BE2C (cell line): ENCODE results near the gene SARNP.

Experiments used
- DNase-seq: peaks from one replicate; pipeline ENCODE4 v3.0.0-alpha.2; 2020
- H3K27me3 ChIP-seq: fragments of 250-450 bp; sonication (Bioruptor Pico); 2 replicates; pipeline ENCODE4 v1.5.1; 2020; ENCODE audit warnings: mild to moderate bottlenecking
- H3K36me3 ChIP-seq: fragments of 250-450 bp; sonication (Bioruptor Pico); 2 replicates; pipeline ENCODE4 v1.5.1; 2020; ENCODE audit warnings: mild to moderate bottlenecking
- H3K4me1 ChIP-seq: fragments of 250-450 bp; sonication (Bioruptor Pico); 2 replicates; pipeline ENCODE4 v1.5.1; 2020
- H3K4me3 ChIP-seq: 2 replicates; pipeline ENCODE4 v1.5.1; 2011; ENCODE audit warnings: low read depth, low read length
- H3K9me3 ChIP-seq: fragments of 250-450 bp; sonication (Bioruptor Pico); 2 replicates; pipeline ENCODE4 v1.5.1; 2020
- TF ChIP-seq, protein P1 (sequence below): IDR thresholded peaks from 2 replicates; pipeline ENCODE4 v1.5.1; 2012; ENCODE audit warnings: mild to moderate bottlenecking, low read depth, low read length

The SARNP gene

DNA sequence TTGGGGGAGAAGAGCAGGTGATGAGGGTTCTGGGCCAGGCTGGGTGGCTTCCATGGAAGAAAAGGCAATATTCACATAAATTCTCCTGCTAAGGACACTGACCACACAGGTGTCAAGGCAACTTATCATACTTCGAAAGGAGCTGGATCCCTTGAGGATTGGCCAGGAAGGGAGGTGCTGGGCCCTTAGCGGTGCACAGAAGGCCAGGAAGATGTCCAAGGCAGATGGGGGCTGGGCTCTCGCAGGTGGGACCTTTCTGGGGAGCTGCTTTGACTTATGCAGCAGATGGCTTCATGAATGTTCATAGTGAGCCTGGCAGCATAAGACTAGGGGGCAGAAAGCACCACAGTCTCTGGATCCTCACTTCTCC lies 92.6 kb downstream of the SARNP start:
- H3K4me1 ChIP-seq = no peaks in the 10 kb centered on the region; the same call in none of the 2 replicates
- peaks cover 18% of the 10 kb centered on the region for H3K36me3 ChIP-seq
- no peak for DNase-seq

DNA sequence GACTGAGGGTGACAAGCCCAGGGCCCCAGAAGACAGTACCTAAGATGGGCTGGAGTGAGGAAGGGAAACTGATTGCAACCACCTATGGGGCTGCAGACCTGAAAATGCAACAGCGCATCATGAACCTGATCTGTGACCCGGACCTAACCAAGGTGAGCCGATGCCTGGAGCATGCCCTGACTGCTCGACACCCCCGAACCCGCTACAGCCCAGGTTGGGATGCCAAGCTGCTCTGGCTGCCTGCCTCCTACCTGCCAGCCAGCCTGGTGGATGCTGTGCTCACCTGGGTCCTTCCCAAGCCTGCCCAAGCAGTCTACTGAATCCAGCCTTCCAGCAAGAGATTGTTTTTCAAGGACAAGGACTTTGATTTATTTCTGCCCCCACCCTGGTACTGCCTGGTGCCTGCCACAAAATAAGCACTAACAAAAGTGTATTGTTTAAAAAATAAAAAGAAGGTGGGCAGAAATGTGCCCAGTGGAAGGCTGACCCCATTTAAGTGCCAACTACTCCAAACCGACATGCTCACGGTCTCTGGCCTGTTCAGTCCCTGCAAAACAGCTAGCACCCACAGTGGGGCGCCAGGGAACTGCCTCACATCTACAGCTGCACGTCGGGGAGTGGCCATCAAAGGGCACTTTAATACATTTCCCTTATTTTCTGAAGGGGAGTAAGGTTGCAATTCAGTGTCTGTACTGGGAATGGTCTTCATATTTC lies 93.1 kb downstream of the SARNP start:
- H3K4me1 ChIP-seq = no peaks in the 10 kb centered on the region; the same call in none of the 2 replicates
- no peaks in the 10 kb centered on the region for H3K9me3 ChIP-seq
- H3K27me3 ChIP-seq = no peaks in the 10 kb centered on the region
- TF ChIP-seq, protein P1, sequence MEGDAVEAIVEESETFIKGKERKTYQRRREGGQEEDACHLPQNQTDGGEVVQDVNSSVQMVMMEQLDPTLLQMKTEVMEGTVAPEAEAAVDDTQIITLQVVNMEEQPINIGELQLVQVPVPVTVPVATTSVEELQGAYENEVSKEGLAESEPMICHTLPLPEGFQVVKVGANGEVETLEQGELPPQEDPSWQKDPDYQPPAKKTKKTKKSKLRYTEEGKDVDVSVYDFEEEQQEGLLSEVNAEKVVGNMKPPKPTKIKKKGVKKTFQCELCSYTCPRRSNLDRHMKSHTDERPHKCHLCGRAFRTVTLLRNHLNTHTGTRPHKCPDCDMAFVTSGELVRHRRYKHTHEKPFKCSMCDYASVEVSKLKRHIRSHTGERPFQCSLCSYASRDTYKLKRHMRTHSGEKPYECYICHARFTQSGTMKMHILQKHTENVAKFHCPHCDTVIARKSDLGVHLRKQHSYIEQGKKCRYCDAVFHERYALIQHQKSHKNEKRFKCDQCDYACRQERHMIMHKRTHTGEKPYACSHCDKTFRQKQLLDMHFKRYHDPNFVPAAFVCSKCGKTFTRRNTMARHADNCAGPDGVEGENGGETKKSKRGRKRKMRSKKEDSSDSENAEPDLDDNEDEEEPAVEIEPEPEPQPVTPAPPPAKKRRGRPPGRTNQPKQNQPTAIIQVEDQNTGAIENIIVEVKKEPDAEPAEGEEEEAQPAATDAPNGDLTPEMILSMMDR = peak; percentile 80
- peaks cover 18% of the 10 kb centered on the region for H3K36me3 ChIP-seq
- DNase-seq = peak; percentile 81
- H3K4me3 ChIP-seq = no peak overlapping the region

More for the DNA sequence above, 92.6 kb downstream of the SARNP start:
- TF ChIP-seq, protein P1 = no peak
- Histone ChIP-seq H3K9me3 (no peaks in the 10 kb centered on the region), H3K4me3 (no peak overlapping the region), H3K27me3 (no peaks in the 10 kb centered on the region)

DNA sequence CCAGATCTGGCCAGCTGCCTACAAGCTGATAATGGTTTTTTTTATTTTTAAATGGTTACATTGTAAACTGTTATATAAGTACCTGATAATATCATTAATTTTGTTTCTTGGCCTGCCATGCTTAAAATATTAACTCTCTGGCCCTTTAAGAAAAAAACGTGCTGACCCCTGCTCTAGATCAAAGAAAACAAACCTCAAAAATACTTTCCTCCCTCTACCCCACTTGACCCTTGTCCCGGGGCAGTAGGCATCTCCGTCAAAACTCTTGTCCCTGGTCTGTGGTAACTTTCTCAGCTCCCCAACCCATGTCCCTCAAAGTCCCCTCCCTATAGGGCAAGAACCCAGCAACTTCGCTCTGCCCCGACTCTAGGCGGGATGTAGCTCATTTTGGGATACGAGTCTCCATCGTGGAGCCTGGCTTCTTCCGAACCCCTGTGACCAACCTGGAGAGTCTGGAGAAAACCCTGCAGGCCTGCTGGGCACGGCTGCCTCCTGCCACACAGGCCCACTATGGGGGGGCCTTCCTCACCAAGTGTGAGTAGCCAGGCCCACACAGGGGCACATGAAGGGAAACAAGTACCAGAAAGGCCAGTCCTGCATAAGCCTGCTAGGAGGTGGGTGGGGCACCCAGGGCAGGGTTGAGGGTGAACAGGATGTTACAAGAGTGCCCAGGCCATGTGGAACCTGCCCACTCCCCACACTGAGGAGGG lies 93.9 kb downstream of the SARNP start:
- TF ChIP-seq, protein P1 = no peak
- H3K4me3 ChIP-seq = no peak overlapping the region
- no peaks in the 10 kb centered on the region for H3K9me3 ChIP-seq
- H3K4me1 ChIP-seq = no peaks in the 10 kb centered on the region; the same call in none of the 2 replicates
- DNase-seq = no peak
- H3K27me3 ChIP-seq = no peaks in the 10 kb centered on the region
- H3K36me3 ChIP-seq = peaks cover 18% of the 10 kb centered on the region

DNA sequence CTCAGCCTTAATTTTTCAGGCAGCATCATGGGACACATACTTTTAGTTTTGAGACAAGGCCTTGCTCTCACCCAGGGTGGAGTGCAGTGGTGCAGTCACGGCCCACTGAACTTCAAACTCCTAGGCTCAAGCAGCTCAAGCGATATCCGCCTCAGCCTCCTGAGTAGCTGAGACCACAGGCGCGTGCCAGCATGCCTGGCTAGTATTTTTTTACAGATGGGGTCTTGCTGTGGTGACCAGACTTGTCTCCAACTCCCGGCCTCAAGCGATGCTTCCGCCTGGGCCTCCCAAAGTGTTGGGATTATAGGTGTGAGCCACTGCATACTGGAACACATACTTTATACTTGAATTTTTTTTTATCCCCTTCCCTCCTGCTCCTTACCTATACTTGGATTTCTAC lies 94.6 kb downstream of the SARNP start:
- Histone ChIP-seq H3K27me3 (no peaks in the 10 kb centered on the region), H3K4me3 (no peak overlapping the region), H3K4me1 (no peaks in the 10 kb centered on the region; the same call in none of the 2 replicates), H3K9me3 (no peaks in the 10 kb centered on the region), H3K36me3 (peaks cover 18% of the 10 kb centered on the region)
- TF ChIP-seq, protein P1 = no peak
- DNase-seq = no peak

DNA sequence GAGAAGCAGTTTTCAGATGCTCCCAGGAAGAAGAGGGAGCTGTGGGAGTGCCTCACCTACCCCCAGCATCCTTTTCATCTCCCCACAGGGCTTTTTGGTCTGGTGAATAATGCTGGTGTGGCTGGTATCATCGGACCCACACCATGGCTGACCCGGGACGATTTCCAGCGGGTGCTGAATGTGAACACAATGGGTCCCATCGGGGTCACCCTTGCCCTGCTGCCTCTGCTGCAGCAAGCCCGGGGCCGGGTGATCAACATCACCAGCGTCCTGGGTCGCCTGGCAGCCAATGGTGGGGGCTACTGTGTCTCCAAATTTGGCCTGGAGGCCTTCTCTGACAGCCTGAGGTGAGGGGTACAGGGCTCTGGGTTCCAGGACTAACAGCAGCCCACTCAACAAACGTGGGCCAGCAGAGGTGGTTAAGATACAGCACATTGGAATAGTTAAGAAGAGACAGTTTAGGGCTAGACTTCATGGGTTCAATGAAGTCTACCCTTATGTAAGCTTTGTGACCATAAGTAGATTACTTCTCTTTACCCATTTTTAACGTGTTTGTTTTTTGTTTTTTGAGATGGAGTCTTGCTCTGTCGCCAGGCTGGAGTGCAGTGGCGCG lies 95.8 kb downstream of the SARNP start:
- no peak for DNase-seq
- Histone ChIP-seq H3K4me3 (no peak overlapping the region), H3K27me3 (no peaks in the 10 kb centered on the region), H3K4me1 (peaks cover 3% of the 10 kb centered on the region; the same call in 1 of the 2 replicates), H3K36me3 (peaks cover 16% of the 10 kb centered on the region), H3K9me3 (no peaks in the 10 kb centered on the region)
- TF ChIP-seq, protein P1 = no peak
